K562 (cell line): Measurements from ENCODE around the gene CWF19L2. TPM values are rescaled to one million over a fixed set of nuclear protein-coding genes. Genes with fewer than 3 reads are reported as not detected.

Source experiments
- ATAC-seq: fragments of 200-7000 bp; cut with Tn5 transposase; 3 replicates; pipeline ENCODE4 v1.9.1; 2020; ENCODE audit warnings: moderate library complexity
- BruUV-seq: library from RNA; stranded (reverse); fragments of 400-500 nt; replicated peaks from 2 replicates; lab custom pipeline; 2021; lab: Mats Ljungman, UMichigan
- CTCF ChIA-PET: fragments of 300-600 bp; formaldehyde crosslinking; extraction: SDS; loops from one replicate; lab custom pipeline; 2021; ENCODE audit warnings: low intra/inter-chr PET ratio; lab: Yijun Ruan, JAX
- POLR2A ChIA-PET: fragments of 300-600, 350-650 bp; sonication (Branson Sonifier 250); formaldehyde crosslinking; extraction: SDS; loops from one replicate; lab custom pipeline; 2021; ENCODE audit warnings: antibody characterized with exemption, inconsistent platforms; lab: Yijun Ruan, JAX
- DNase-seq, 4 experiments: peaks; one replicate each; pipeline versions ENCODE4 v3.0.0 to v3.0.0-alpha.2; 2011 to 2018; ENCODE audit warnings: low spot score in 3 of 4, mixed read lengths in 3 of 4; ENCODE audit errors: extremely low read depth in 1 of 4
- FAIRE-seq: peaks from 2 replicates; lab custom pipeline; 2011; peaks lifted over from hg19 to GRCh38; lab: Jason Lieb, UNC
- H2AFZ ChIP-seq: 2 replicates; pipeline ENCODE4 v1.6.0; 2011; ENCODE audit warnings: low read depth, low read length, control low read depth, inconsistent platforms
- H3K27ac ChIP-seq: fragments of 200-600 bp; 3 replicates; pipeline ENCODE4 v1.8.0; 2011; ENCODE audit warnings: low read depth, mild to moderate bottlenecking, control low read depth, inconsistent platforms, low read length, moderate library complexity, mixed read lengths; ENCODE audit errors: extremely low read depth
- H3K27me3 ChIP-seq, 2 experiments: fragments of 300-600 bp in 1 of 2; 2 replicates in 1 of 2; 3 replicates in 1 of 2; pipeline versions ENCODE4 v1.6.0 to v1.8.0; 2011; ENCODE audit warnings: inconsistent platforms in 2 of 2, low read length in 2 of 2, mild to moderate bottlenecking in 1 of 2, mixed read lengths in 1 of 2, moderate library complexity in 1 of 2; ENCODE audit not compliant: control insufficient read depth in 2 of 2, insufficient read depth in 2 of 2
- H3K36me3 ChIP-seq: fragments of 300-600 bp; 3 replicates; pipeline ENCODE4 v1.8.0; 2011; ENCODE audit warnings: mild to moderate bottlenecking, low read length, inconsistent platforms; ENCODE audit not compliant: control insufficient read depth, insufficient read depth
- H3K4me1 ChIP-seq, 2 experiments: fragments of 200-600 bp in 1 of 2; replicated peaks in 1 of 2; 2 replicates in 1 of 2; 3 replicates in 1 of 2; pipeline versions ENCODE4 v1.5.1 to v1.8.0; 2011; ENCODE audit warnings: inconsistent platforms in 2 of 2, low read length in 2 of 2, mild to moderate bottlenecking in 1 of 2, mixed read lengths in 1 of 2, moderate library complexity in 1 of 2; ENCODE audit not compliant: control insufficient read depth in 2 of 2, insufficient read depth in 2 of 2
- H3K4me2 ChIP-seq: 2 replicates; pipeline ENCODE4 v1.6.1; 2011; ENCODE audit warnings: low read length, control low read depth, inconsistent platforms, mixed read lengths; ENCODE audit not compliant: insufficient read depth
- H3K4me3 ChIP-seq: fragments of 200-600 bp; sonication (generic), shearing (Covaris generic); 2 replicates; pipeline ENCODE4 v1.5.1; 2016; ENCODE audit warnings: control low read depth, inconsistent platforms
- H3K79me2 ChIP-seq: fragments of 200-600 bp; 3 replicates; pipeline ENCODE4 v1.8.0; 2011; ENCODE audit warnings: low read length, inconsistent platforms; ENCODE audit not compliant: control insufficient read depth, insufficient read depth
- H3K9ac ChIP-seq, 2 experiments: 2 replicates each; pipeline versions ENCODE4 v1.6.0 to v1.6.1; 2011; ENCODE audit warnings: low read depth in 2 of 2, low read length in 2 of 2, control low read depth in 1 of 2, inconsistent platforms in 1 of 2, mild to moderate bottlenecking in 1 of 2, mixed read lengths in 1 of 2; ENCODE audit not compliant: insufficient read depth in 1 of 2
- H3K9me1 ChIP-seq: one replicate; pipeline ENCODE4 v1.6.0; 2011; ENCODE audit warnings: inconsistent platforms, mild to moderate bottlenecking, low read length, moderate library complexity; ENCODE audit not compliant: control insufficient read depth, insufficient read depth
- H3K9me3 ChIP-seq: replicated peaks from 2 replicates; pipeline ENCODE4 v1.5.1; 2011; ENCODE audit warnings: low read depth, low read length, inconsistent platforms; ENCODE audit not compliant: control insufficient read depth, insufficient read depth
- H4K20me1 ChIP-seq: replicated peaks from 2 replicates; pipeline ENCODE4 v1.6.1; 2011; ENCODE audit warnings: low read length, inconsistent platforms, mixed read lengths; ENCODE audit not compliant: control insufficient read depth, insufficient read depth
- ILK ChIP-seq: fragments of 450-650 bp; IDR thresholded peaks from 2 replicates; pipeline ENCODE4 v1.6.1; 2016; ENCODE audit warnings: missing genetic modification characterization, low read depth, mild to moderate bottlenecking, missing compliant biosample characterization, moderate library complexity, borderline replicate concordance
- NR2F6 ChIP-seq: fragments of 450-650 bp; formaldehyde crosslinking; IDR thresholded peaks from 2 replicates; pipeline ENCODE4 v1.4.0; 2020; ENCODE audit warnings: mild to moderate bottlenecking
- POLR2H ChIP-seq: IDR thresholded peaks from 2 replicates; pipeline ENCODE4 v1.6.1; 2016; ENCODE audit warnings: missing genetic modification characterization, low read depth, mild to moderate bottlenecking, control low read depth, missing compliant biosample characterization, moderate library complexity
- RBM14 ChIP-seq: fragments of 200-400 bp; formaldehyde crosslinking; IDR thresholded peaks from 2 replicates; pipeline ENCODE4 v1.6.1; 2018; ENCODE audit warnings: low read depth, mild to moderate bottlenecking, low read length, moderate library complexity, borderline replicate concordance; ENCODE audit not compliant: insufficient read depth
- RFX7 ChIP-seq: fragments of 250-450 bp; sonication (Bioruptor Pico); IDR thresholded peaks from 2 replicates; pipeline ENCODE4 v1.5.1; 2021; ENCODE audit warnings: mild to moderate bottlenecking
- RHOXF2B ChIP-seq: fragments of 250-450 bp; sonication (Bioruptor Pico); conservative IDR thresholded peaks from 2 replicates; pipeline ENCODE4 v1.5.1; 2021
- ZNF133 ChIP-seq: fragments of 250-450 bp; sonication (Bioruptor Pico); IDR thresholded peaks from 2 replicates; pipeline ENCODE4 v1.4.0; 2020; ENCODE audit warnings: mild to moderate bottlenecking
- ZNF707 ChIP-seq: fragments of 250-450 bp; sonication (Bioruptor Pico); conservative IDR thresholded peaks from 2 replicates; pipeline ENCODE4 v1.8.0; 2022; ENCODE audit warnings: inconsistent platforms, mild to moderate bottlenecking, moderate library complexity
- WGBS: fragments of 100-300 bp; shearing (Covaris generic); methylation state at CpG from one replicate; pipeline ENCODE4 v1.1.6; 2016; ENCODE audit warnings: low coverage, mixed read lengths; ENCODE audit not compliant: insufficient coverage; ENCODE audit errors: missing lambda C conversion rate; 5-methylcytosine and 5-hydroxymethylcytosine counted together
- in situ Hi-C: fragments of 300-500 bp; cut with MboI; formaldehyde crosslinking; loops from 4 replicates; pipeline ENCODE4 v1.15.0; 2018; ENCODE audit warnings: inconsistent platforms, mixed read lengths
- intact Hi-C: fragments of 100-400 bp; cut with micrococcal nuclease; formaldehyde crosslinking; loops from 2 replicates; pipeline ENCODE4 v1.14.2; 2022
- polyA plus RNA-seq, 8 experiments: library from polyadenylated mRNA; depleted of rRNA in 4 of 8; stranded (reverse) in 5 of 8; unstranded in 3 of 8; fragments of >200 nt; fragmentation: Nextera tagmentation in 2 of 8; fragmentation: Illumina TruSeq in 1 of 8; extraction: Ambion mirVana in 2 of 8; extraction: Trizol in 1 of 8; gene quantifications; 2 replicates each; pipeline versions ENCODE4 v1.2.1 to v1.2.3, GENCODE V29; 2011 to 2014; ENCODE audit warnings: inconsistent platforms in 1 of 8, missing spikeins in 1 of 8
- total RNA-seq, 7 experiments: library from RNA; depleted of rRNA in 6 of 7; stranded (reverse); fragments of >200 nt in 6 of 7; fragmentation: Illumina TruSeq in 2 of 7; extraction: Trizol in 2 of 7; gene quantifications; 2 replicates each; pipeline versions ENCODE4 v1.2.1 to v1.2.3, GENCODE V29; 2011 to 2021; ENCODE audit warnings: low replicate concordance in 1 of 7
- TF ChIP-seq, protein P1 (sequence below): fragments of 250-450 bp; sonication (Bioruptor Pico); IDR thresholded peaks from 2 replicates; pipeline ENCODE4 v1.5.0; 2020; ENCODE audit warnings: mild to moderate bottlenecking
- TF ChIP-seq, protein P2 (sequence below): IDR thresholded peaks from 2 replicates; pipeline ENCODE4 v1.6.1; 2011; ENCODE audit warnings: borderline replicate concordance, low read depth, mild to moderate bottlenecking, moderate library complexity, low read length; ENCODE audit not compliant: insufficient read depth, poor library complexity, severe bottlenecking
- TF ChIP-seq, protein P3 (sequence below): fragments of 450-650 bp; formaldehyde crosslinking; IDR thresholded peaks from 2 replicates; pipeline ENCODE4 v1.4.0; 2022; ENCODE audit warnings: missing genetic modification characterization
- TF ChIP-seq, protein P4 (sequence below): fragments of 450-650 bp; formaldehyde crosslinking; IDR thresholded peaks from 2 replicates; pipeline ENCODE4 v1.4.0; 2022; ENCODE audit warnings: missing genetic modification characterization

The CWF19L2 gene
- total and polyA plus RNA-seq, 9 of the 15 experiments (the other 6 are each of a cell fraction or from before 2014, with no cell fraction given), result 4.7 to 23.3 (median 10.2) TPM

DNA sequence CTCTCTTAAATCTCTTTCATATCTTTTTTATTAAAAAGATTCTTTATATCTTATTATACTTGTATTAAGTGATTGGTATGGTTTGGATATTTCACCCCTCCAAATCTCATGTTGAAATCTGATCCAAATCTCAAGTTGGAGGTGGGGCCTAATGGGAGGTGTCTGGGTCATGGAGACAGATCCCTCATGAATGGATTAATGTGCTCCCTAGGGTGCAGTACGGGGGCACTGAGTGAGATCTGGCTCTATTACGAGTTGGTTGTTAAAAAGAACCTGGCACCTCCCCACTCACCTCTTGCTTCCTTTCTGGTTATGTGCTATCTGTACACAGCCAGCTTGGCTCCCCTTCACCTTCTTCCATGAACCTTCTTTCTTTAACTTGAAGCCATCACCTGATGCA, 149.6 kb downstream of the CWF19L2 start:
- in situ Hi-C loops, result no loop called here
- no peaks in the 10 kb centered on the region for H3K9me1 ChIP-seq
- DNase-seq (no peak), FAIRE-seq (no peak), ATAC-seq (no peak)
- no peak overlapping the region for H3K4me3 ChIP-seq
- no peak overlapping the region for H3K27ac ChIP-seq
- intact Hi-C loops, result no loop called here
- WGBS, result 100% methylated on average over 2 of the region's 2 CpGs
- ChIA-PET POLR2A (interaction anchor here (0.6 kb wide), 1 partner anchor 93 kb away, joined by 3 read pairs; no protein-coding TSS in a partner anchor), CTCF (no interaction called here)
- H3K79me2 ChIP-seq, result no peaks in the 10 kb centered on the region
- no peaks in the 10 kb centered on the region for H4K20me1 ChIP-seq
- H3K36me3 ChIP-seq, result peaks cover 6% of the 10 kb centered on the region; the same call in 1 of the 3 replicates
- TF ChIP-seq, protein P1, sequence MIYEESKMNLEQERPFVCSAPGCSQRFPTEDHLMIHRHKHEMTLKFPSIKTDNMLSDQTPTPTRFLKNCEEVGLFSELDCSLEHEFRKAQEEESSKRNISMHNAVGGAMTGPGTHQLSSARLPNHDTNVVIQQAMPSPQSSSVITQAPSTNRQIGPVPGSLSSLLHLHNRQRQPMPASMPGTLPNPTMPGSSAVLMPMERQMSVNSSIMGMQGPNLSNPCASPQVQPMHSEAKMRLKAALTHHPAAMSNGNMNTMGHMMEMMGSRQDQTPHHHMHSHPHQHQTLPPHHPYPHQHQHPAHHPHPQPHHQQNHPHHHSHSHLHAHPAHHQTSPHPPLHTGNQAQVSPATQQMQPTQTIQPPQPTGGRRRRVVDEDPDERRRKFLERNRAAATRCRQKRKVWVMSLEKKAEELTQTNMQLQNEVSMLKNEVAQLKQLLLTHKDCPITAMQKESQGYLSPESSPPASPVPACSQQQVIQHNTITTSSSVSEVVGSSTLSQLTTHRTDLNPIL, result no peak
- TF ChIP-seq, protein P2, sequence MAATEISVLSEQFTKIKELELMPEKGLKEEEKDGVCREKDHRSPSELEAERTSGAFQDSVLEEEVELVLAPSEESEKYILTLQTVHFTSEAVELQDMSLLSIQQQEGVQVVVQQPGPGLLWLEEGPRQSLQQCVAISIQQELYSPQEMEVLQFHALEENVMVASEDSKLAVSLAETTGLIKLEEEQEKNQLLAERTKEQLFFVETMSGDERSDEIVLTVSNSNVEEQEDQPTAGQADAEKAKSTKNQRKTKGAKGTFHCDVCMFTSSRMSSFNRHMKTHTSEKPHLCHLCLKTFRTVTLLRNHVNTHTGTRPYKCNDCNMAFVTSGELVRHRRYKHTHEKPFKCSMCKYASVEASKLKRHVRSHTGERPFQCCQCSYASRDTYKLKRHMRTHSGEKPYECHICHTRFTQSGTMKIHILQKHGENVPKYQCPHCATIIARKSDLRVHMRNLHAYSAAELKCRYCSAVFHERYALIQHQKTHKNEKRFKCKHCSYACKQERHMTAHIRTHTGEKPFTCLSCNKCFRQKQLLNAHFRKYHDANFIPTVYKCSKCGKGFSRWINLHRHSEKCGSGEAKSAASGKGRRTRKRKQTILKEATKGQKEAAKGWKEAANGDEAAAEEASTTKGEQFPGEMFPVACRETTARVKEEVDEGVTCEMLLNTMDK, result no peak
- TF ChIP-seq RFX7 (CRISPR knock-in tag) (no peak), ZNF707 (CRISPR knock-in tag) (no peak), RHOXF2B (CRISPR knock-in tag) (no peak), ILK (tag) (no peak), NR2F6 (CRISPR knock-in tag) (no peak), ZNF133 (no peak), POLR2H (tag) (no peak), RBM14 (no peak)
- TF ChIP-seq, protein P3, sequence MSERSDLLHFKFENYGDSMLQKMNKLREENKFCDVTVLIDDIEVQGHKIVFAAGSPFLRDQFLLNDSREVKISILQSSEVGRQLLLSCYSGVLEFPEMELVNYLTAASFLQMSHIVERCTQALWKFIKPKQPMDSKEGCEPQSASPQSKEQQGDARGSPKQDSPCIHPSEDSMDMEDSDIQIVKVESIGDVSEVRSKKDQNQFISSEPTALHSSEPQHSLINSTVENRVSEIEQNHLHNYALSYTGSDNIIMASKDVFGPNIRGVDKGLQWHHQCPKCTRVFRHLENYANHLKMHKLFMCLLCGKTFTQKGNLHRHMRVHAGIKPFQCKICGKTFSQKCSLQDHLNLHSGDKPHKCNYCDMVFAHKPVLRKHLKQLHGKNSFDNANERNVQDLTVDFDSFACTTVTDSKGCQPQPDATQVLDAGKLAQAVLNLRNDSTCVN (CRISPR knock-in tag), result no peak
- TF ChIP-seq, protein P4, sequence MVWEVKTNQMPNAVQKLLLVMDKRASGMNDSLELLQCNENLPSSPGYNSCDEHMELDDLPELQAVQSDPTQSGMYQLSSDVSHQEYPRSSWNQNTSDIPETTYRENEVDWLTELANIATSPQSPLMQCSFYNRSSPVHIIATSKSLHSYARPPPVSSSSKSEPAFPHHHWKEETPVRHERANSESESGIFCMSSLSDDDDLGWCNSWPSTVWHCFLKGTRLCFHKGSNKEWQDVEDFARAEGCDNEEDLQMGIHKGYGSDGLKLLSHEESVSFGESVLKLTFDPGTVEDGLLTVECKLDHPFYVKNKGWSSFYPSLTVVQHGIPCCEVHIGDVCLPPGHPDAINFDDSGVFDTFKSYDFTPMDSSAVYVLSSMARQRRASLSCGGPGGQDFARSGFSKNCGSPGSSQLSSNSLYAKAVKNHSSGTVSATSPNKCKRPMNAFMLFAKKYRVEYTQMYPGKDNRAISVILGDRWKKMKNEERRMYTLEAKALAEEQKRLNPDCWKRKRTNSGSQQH (CRISPR knock-in tag), result no peak
- no TSS peak for BruUV-seq
- H3K9me3 ChIP-seq, result no peaks in the 10 kb centered on the region
- no peaks in the 10 kb centered on the region for H3K27me3 ChIP-seq
- H2AFZ ChIP-seq, result no peak overlapping the region
- H3K4me1 ChIP-seq, result no peaks in the 10 kb centered on the region
- no peak overlapping the region for H3K4me2 ChIP-seq
- H3K9ac ChIP-seq, result no peak overlapping the region
